HG03135 (cell line): ENCODE results near the gene CHKA.

Source experiments
- ATAC-seq: cut with Tn5 transposase; IDR thresholded peaks from one replicate; pipeline ENCODE4 v1.9.1; 2021; ENCODE audit warnings: mild to moderate bottlenecking, moderate library complexity; ENCODE audit not compliant: unreplicated experiment

Gene CHKA

DNA sequence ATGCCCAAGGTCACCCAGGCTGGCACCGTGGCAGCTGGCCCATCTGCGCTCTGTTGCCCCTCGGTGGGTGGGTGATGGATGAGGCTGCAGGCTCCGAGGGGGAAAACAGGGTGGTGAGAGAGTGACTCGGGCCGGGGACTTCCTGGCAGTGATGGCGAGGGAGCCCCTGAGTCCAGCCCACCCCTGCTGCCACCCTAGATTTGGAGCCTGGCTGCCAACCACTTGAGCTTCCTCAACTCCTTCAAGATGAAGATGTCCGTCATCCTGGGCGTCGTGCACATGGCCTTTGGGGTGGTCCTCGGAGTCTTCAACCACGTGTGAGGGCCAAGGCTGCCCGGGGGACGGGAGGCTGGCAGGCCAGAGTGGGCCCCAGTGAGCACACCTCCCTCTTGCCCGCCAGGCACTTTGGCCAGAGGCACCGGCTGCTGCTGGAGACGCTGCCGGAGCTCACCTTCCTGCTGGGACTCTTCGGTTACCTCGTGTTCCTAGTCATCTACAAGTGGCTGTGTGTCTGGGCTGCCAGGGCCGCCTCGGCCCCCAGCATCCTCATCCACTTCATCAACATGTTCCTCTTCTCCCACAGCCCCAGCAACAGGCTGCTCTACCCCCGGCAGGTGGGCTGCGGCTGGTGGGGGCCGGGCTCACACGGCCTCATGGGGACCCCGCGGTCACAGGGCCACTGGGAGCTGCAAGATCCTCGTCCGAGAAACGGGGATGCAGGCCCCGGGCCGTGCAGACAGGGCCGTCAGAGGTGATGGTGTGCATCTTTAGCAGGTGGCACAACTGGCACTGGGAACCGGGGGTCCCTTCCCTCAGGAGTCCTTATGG, 72.3 kb downstream of the CHKA start:
- ATAC-seq: no peak

DNA sequence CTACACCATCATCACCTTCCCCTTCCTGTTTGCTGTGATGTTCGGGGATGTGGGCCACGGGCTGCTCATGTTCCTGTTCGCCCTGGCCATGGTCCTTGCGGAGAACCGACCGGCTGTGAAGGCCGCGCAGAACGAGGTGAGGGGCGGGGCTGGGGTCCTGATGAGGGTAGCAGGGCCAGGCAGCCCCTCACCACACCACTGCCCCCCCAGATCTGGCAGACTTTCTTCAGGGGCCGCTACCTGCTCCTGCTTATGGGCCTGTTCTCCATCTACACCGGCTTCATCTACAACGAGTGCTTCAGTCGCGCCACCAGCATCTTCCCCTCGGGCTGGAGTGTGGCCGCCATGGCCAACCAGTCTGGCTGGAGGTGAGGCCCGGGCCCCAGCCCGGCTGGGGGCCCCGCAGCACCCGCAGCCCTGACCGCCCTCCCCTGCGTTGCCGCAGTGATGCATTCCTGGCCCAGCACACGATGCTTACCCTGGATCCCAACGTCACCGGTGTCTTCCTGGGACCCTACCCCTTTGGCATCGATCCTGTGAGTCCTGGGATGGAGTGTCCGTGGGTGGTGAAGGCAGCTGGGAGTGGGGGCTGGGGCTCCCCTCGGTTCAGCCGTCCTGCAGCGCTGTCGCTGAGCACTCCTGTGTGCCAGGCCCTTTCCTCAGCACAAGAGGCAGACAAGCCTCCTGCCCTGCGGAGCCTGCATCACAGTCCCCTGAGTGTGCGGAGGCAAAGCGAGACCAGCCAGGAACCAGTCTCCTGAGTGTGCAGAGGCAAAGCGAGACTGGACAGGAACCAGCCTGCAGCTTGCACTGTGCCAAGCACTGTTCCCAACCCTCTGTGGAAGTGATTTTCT, 73.5 kb downstream of the CHKA start:
- ATAC-seq: no peak

DNA sequence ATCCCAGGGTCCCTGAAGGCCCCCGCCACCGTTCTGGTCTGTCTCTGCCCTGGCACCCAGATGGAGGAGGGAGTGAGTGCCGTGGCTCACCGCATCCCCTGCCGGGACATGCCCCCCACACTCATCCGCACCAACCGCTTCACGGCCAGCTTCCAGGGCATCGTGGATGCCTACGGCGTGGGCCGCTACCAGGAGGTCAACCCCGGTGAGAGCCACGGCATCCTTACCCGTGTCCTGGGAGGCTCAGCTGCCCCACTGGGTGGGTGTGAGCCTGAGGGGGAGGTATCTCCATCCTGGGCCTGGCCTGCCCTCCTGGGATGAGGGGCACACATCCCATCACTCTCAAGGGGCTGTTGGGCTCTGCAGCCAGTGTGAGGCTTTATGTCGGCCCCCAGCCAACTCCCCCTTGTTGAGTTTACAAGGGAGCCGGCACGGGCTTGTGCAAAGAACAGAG, 76.3 kb downstream of the CHKA start:
- ATAC-seq: no peak

DNA sequence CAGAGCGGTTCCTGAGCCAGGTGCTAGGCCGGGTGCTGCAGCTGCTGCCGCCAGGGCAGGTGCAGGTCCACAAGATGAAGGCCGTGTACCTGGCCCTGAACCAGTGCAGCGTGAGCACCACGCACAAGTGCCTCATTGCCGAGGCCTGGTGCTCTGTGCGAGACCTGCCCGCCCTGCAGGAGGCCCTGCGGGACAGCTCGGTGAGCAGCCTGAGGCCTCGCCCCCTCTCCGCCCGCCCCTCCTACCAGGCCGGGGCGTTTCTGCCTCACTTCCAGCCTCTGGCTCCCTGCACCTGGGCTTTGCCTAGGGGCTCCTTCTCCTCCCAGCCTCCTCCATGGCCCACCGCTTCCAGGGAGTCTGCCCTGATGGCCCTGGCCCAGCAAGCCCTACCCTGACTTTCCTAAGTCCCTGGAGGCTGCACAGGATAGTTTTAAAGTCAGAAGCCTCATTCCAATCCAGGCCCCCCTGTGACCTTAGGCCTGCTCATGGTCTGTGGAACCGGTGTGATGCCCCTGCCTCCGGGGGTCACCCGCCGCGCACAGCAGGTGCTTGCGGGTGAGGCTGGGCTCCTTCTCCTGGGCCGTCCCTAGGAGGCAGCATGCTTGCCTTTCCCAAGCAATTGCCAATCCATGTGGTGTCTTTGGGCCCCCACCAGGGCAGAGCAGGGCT, 76.9 kb downstream of the CHKA start:
- ATAC-seq: no peak

DNA sequence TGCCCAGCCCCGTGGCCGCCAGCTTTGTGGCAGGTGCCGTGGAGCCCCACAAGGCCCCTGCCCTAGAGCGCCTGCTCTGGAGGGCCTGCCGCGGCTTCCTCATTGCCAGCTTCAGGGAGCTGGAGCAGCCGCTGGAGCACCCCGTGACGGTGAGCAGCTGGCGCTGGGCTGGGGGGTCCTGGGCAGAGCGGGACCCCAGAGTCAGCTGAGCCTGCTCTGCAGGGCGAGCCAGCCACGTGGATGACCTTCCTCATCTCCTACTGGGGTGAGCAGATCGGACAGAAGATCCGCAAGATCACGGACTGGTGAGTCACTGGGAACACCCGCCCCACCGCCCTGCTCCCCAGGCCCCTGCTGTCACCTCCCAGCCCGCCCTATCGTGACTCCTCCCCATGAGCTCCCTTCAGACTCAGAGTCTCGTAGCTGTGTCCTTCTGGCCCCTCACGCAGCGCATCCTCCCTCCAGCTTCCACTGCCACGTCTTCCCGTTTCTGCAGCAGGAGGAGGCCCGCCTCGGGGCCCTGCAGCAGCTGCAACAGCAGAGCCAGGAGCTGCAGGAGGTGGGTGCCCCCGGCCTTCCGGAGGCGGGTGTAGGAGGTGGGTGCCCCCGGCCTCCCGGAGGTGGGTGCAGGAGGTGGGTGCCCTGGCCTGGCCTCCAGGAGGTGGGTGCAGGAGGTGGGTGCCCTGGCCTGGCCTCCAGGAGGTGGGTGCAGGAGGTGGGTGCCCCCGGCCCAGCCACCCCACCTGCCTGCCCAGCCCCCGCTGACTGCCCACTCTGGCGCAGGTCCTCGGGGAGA, 77.6 kb downstream of the CHKA start:
- no peak for ATAC-seq

DNA sequence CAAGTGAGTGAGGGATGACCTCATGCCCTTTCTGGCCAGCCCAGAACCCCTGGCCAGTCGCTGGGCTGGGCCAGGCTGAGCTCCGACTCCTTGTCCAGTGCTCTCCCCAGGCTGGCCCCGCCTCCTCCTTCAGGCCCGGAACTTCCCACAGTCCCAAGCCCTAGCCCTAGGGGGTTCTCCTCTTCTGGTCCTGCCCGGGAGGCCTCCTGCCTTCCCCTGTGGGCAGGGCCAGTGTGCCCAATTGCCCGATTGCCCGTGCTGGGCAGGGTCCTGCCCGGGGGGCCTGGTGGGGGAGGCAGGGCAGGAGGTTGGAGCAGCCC, 78.2 kb downstream of the CHKA start:
- ATAC-seq: no peak

DNA sequence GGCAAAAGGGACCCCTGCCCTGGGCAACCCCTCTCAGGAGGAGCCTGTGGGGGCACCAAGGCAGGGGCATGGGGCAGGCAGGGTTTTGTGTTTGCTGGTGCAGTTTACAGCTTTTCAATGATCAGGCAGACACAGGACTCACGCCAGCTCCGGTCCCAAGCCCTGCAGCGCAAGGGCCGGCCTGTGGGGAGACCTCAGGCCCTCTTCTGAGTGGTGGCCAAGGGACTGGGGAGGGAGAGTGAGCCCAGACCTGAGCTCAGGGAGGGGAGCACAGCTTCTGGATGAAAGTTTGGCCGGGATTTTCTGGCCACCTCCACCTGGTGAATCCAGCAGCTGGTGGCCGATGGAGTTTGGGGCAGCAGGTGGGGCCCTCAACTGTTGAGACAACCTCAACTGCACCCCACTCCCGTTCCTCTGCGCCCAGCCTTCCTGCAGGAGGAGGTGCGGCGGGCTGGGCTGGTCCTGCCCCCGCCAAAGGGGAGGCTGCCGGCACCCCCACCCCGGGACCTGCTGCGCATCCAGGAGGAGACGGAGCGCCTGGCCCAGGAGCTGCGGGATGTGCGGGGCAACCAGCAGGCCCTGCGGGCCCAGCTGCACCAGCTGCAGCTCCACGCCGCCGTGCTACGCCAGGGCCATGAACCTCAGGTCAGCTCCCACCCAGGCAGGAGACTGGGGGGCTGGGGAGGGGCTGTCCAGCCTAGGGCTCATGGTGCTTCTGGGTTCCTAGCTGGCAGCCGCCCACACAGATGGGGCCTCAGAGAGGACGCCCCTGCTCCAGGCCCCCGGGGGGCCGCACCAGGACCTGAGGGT, 78.8 kb downstream of the CHKA start:
- no peak for ATAC-seq

DNA sequence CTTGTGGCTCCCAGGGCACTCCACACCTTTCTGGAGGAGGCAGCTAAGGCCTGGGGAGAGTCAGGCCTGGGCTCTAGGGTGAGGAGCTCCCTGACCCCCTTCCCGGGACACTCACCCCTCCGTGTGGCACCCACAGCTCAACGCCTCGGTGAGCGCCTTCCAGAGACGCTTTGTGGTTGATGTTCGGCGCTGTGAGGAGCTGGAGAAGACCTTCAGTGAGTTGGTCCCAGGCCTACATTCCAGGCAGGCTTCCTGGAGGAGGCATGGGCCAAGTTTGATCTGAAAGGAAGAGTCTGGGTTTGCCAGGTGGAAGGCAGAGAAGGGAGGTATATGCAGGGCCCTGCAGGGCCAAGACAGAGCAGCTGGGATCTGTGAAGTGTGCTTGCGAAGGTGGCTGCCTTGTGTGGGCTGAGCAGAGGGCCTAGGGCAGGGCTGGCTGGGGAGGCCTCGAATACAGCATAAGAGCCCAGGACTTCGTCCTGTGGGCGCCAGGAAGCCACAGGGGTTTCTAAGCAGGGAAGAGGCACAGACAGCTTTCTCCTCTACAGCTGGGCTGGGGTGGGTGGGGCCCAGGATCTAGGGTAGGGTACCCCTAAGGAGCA, 79.5 kb downstream of the CHKA start:
- no peak for ATAC-seq

DNA sequence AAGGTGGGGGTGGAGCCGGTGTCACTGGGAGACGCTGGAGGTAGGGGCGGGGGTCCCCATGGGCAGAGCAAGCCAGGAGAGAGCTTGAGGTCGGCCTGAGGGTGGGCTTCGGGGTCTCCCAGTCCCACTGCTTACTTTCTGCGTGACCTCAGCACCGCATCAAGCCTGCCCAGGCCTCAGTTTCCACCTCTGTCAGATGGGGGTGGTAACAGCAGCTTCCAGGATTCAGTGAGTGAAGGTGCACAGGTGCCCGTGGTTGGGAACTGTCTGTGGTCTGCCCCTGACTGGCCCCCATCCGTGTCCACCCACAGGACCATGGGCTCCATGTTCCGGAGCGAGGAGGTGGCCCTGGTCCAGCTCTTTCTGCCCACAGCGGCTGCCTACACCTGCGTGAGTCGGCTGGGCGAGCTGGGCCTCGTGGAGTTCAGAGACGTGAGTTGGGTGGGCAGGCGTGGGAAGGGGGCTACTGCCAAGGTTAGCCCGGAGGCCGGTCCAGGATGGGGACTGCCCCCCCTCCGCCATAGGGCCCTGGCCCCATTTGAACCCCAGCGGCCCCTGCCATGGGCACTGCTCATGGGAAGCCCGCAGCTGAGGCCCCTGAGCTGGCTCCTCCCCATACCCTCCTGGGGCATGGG, 80.1 kb downstream of the CHKA start:
- no peak for ATAC-seq

DNA sequence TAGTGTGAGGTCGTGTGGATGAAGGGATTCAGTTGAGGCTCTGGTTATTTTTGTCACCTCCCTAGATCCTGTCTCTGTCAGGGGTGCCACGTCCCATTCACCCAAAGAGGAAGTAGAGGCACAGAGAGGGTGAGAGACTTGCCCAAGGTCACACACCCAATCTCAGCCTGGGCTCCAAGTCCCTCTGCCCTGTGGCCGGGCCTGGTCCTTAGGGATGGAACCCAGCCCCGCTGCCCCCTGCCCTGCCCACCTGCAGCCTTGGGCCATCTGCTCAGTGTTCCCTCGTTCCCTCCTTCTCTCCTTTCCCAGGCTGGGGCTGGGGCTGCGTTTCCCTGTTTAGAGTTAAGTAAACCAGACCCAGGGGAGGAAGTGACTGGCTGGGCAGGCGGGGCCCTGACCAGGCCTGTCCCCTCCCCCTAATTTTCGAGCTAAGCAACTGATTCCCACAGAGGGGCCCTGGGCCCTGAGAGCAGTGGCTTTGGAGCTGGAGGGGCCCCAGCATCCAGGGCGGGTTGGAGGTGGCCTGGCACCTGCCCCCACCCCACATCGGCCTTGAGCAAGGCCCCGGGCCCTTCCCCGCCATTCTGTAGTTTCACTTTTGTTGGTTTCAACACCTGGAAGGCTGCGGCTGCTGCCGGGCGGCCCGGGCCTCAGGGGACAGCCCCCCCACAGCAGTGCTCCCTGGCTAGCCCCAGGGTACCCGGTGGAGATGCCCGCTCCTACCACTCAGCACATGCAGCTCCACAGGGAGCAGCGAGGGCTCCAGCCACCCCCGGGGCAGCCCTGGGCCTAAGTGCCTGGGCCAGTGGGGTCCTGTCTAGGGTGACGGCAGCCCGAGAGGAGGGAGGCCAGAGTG, 80.9 kb downstream of the CHKA start:
- no peak for ATAC-seq

DNA sequence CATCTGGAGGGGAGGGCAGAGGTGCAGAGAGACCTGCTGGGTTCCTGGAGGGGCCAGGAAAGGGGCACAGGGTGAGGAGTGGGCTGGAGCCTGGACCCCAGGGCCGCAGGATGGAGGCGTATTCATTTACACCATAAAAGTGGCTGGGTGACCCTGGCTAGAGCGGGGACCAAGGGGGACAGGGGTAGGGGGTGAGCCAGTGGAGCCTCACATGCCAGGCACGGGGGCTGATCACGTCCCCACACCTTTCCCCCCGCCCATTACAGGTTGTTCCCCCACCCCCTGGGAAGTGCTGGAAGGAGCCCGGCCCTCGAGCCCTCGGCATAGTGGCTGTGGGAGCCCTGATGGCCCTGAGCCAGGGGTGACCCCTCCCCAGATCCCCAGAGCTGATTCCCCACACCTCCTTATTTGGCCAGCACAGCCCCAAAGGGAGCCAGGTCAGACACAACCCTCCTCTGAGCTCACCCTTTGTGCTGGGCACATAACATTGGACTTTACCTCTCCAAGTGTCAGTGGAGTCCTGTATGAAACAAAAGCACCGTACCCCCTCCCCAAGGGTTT, 81.6 kb downstream of the CHKA start:
- ATAC-seq: no peak

DNA sequence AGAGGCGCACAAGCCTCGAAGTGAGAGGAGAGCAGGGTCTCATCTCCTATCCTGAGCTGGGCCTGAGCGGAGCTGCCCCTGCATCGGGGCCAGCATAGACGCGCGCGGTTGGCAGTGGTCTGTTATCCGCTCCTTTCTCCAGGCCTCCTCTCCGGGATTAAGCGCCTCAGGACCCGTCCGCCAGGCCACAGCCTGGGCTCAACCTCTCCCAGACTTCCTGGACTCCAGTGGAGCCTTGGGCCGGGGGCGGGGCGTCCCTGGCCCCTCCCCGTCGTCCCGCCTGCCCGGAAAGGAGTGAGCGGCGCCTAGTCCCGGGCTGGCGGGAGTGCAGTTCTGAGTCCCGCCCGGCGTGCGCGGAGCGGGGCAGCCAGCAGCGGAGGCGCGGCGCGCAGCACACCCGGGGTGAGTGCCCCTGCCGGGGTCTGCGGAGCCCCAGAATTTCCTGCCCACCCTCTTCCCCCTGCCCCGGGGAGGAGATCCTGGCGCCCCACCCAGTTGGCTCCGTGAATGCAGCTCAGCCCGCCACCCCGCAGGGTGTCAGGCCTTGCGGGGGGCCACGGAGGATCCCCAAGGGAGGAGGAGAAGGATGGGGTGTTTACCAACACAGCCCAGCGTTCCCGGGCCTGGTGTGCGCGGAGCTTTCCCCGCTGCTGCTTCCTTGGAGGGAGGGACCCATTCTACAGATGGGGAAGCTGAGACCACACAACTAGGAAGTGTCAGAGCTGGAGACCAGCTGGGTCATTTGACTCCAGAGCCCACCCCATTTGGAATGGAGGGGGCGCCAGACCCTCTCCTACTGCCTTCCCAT, 82.3 kb downstream of the CHKA start, which contains the start of gene TCIRG1:
Gene TCIRG1 (plus strand): TSS at position 308 of the 808 bp plus-strand sequence. CDS start 2,247 bp downstream, outside the sequence.
- ATAC-seq: no peak

DNA sequence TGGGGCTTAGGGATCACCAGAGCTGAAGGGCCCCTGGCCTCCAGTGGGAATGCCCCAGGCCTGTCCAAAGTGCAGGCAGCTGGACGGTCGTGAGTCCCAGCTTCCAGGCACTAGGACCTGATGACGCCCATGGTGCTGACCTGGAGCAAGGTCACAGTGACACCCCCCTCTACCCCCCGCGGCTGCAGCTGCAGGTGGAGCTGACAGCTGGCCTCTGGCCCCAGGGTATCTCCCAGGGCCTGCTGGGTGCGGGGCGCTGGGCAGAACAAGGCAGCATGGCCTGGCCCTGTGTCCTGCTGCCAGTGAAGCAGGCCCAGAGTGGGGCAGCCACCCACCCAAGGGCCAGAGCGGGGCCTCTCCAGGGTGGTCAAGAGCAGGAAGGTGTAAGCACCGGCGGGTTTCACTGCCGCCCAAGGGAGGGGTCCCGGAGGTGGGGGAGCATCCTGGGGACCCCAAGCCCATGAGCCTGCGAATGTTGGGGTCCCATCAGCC, 82.9 kb downstream of the CHKA start:
- no peak for ATAC-seq

DNA sequence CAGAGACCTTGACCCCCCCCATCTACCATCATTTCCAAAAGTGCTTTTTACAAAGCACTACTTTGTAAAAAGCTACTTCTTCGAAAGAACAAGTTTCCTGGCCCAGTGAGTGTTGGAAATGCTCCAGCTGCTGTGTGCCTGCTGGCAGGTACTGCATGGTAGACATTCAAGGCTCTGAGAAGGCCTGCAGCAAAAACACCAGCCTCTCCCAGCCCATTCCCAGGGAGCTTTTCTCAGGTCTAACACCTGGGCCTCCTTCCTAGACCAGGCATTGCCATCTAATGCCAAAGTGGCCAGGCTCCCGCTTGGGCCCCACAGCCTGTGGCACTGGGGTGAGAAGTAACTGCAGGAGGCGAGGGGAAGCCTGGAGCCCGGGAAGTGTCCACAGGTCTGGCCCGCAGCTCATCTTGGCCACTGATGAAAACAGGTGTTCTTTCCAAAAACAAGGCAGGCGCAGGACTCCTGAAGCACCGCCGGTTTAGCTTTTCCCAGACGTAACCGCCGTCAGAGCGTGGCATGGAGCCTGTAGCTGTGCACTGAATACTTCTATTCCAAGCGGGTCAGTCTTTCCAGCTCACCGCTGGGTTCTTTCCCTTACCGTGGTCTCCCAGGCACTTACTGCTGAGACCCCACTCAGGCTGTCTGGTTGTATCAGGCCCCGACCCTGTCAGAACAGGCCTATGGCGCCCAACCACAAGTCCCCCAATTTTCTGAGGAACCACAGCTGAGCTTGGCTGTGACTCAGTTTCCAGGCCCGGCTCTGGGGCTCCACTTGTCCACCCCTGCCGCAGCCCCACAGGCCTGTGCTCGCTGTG, 83.6 kb downstream of the CHKA start:
- ATAC-seq: no peak

DNA sequence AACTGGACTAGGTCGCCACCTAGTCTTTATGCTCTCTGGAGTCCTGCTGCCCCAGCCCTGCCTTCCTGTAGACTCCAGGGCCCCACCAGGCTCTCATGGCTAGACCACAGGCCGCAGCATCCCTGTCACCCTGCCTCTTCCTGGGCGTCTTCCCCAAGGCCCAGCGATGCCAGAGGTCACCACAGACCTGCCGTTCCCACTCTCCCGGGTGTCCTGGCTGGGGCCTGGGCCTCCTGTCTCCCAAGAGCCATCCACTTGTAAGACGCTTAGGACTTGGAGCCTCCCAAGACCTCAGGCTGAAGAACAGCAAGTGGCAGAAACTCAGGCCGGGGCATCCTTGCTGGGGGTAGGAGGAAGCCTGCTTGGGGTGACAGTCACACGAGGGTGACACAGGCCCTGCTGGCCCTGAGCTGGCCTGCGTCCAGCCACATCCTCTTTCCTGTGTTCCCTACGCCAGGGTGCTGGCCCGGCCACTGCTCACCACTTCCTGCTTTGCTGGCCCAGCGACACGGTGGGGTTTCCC, 84.4 kb downstream of the CHKA start:
- no peak for ATAC-seq
